ENCODE data around the gene POLR3B. TPM values are rescaled to one million over a fixed set of nuclear protein-coding genes. Genes with fewer than 3 reads are reported as not detected.

POLR3B gene
- total and polyA plus RNA-seq, 9 of the 15 experiments (the other 6 are each of a cell fraction or from before 2014, with no cell fraction given), result 7.6 to 17.9 (median 14.4) TPM

DNA sequence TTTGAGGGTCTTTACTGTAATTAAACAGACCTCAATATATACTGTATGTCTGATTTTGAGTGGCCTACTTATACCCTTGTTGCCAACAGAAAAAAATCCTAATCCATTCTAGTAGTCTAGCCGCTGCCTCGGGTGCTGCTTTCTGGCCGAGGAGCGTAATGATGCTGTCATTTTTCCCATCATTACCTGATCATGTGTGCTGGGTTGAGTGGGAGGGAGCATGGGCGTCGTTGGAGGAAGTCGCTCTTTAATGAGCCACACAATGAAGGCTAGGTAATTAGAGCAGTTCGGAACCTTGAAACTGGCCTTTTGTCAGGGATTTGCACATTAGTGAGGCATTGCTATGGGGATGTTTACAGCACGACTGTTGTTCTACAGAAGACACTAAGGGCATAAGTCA, 149.1 kb downstream of the POLR3B start (continued):
- TF ChIP-seq, protein P1, sequence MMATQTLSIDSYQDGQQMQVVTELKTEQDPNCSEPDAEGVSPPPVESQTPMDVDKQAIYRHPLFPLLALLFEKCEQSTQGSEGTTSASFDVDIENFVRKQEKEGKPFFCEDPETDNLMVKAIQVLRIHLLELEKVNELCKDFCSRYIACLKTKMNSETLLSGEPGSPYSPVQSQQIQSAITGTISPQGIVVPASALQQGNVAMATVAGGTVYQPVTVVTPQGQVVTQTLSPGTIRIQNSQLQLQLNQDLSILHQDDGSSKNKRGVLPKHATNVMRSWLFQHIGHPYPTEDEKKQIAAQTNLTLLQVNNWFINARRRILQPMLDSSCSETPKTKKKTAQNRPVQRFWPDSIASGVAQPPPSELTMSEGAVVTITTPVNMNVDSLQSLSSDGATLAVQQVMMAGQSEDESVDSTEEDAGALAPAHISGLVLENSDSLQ (IDR thresholded peaks at IDR 0.05), result no peak
- TF ChIP-seq, protein P2, sequence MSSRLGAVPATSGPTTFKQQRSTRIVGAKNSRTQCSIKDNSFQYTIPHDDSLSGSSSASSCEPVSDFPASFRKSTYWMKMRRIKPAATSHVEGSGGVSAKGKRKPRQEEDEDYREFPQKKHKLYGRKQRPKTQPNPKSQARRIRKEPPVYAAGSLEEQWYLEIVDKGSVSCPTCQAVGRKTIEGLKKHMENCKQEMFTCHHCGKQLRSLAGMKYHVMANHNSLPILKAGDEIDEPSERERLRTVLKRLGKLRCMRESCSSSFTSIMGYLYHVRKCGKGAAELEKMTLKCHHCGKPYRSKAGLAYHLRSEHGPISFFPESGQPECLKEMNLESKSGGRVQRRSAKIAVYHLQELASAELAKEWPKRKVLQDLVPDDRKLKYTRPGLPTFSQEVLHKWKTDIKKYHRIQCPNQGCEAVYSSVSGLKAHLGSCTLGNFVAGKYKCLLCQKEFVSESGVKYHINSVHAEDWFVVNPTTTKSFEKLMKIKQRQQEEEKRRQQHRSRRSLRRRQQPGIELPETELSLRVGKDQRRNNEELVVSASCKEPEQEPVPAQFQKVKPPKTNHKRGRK (tag; IDR thresholded peaks at IDR 0.05), result no peak
- TF ChIP-seq, protein P3, sequence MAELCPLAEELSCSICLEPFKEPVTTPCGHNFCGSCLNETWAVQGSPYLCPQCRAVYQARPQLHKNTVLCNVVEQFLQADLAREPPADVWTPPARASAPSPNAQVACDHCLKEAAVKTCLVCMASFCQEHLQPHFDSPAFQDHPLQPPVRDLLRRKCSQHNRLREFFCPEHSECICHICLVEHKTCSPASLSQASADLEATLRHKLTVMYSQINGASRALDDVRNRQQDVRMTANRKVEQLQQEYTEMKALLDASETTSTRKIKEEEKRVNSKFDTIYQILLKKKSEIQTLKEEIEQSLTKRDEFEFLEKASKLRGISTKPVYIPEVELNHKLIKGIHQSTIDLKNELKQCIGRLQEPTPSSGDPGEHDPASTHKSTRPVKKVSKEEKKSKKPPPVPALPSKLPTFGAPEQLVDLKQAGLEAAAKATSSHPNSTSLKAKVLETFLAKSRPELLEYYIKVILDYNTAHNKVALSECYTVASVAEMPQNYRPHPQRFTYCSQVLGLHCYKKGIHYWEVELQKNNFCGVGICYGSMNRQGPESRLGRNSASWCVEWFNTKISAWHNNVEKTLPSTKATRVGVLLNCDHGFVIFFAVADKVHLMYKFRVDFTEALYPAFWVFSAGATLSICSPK (IDR thresholded peaks at IDR 0.05; ENCODE audit: borderline replicate concordance), result no peak
- TF ChIP-seq SNIP1 (IDR thresholded peaks at IDR 0.05; ENCODE audit: low read depth) (no peak), ZKSCAN3 (CRISPR knock-in tag; IDR thresholded peaks at IDR 0.05) (no peak), CBX5 (IDR thresholded peaks at IDR 0.05; ENCODE audit: borderline replicate concordance, low read depth) (no peak), ZNF232 (CRISPR knock-in tag; IDR thresholded peaks at IDR 0.05) (no peak)

DNA sequence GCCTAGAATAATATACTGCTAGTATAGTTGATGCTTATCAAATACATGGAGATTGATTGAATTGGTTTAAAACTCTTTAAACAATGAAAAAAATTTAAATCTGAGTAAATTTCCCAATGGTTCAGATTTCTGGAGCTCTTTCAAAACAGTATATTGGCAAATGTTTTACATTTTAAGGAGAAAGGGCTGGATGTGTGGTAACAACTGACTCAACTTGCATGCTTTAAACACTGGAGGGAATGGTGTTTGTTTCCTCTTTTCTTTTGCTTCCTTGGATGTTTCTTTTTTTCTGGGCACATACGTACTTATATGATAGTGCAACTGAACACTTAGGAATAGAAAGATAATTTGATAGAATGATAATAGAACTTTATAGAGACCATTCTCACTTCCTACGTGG, 151.4 kb downstream of the POLR3B start:
- H3K9me3 ChIP-seq (replicated peaks; ENCODE audit: control insufficient read depth, insufficient read depth, low read depth, low read length), result no peaks in the 10 kb centered on the region
- H3K4me2 ChIP-seq (ENCODE audit: insufficient read depth, low read length), result no peak overlapping the region
- no peaks in the 10 kb centered on the region for H3K4me1 ChIP-seq (replicated peaks in 1 of 2; ENCODE audit: control insufficient read depth in 2 of 2, insufficient read depth in 2 of 2, low read length in 2 of 2)
- intact Hi-C loops (cut with micrococcal nuclease) (no loop called here), in situ Hi-C loops (cut with MboI) (no loop called here)
- no peaks in the 10 kb centered on the region for H3K9me1 ChIP-seq (ENCODE audit: control insufficient read depth, insufficient read depth, low read length)
- BruUV-seq (replicated peaks), result no TSS peak
- POLR2A ChIA-PET, result no interaction called here
- no peak overlapping the region for H3K9ac ChIP-seq (ENCODE audit: insufficient read depth in 1 of 2, low read depth in 2 of 2, low read length in 2 of 2)
- no peaks in the 10 kb centered on the region for H4K20me1 ChIP-seq (replicated peaks; ENCODE audit: control insufficient read depth, insufficient read depth, low read length)
- FAIRE-seq, result no peak
- H3K27ac ChIP-seq (ENCODE audit: extremely low read depth, low read depth, low read length), result no peak overlapping the region
- H3K27me3 ChIP-seq (ENCODE audit: control insufficient read depth in 2 of 2, insufficient read depth in 2 of 2, low read length in 2 of 2), result no peaks in the 10 kb centered on the region
- no peak for DNase-seq (ENCODE audit: extremely low read depth in 1 of 4, low spot score in 3 of 4)
- H3K79me2 ChIP-seq (ENCODE audit: control insufficient read depth, insufficient read depth, low read length), result no peaks in the 10 kb centered on the region
- 68% methylated on average over 2 of the region's 2 CpGs for WGBS (ENCODE audit: insufficient coverage, low coverage, missing lambda C conversion rate)
- no peak for ATAC-seq
- no peak overlapping the region for H2AFZ ChIP-seq (ENCODE audit: low read depth, low read length)
- H3K36me3 ChIP-seq (ENCODE audit: control insufficient read depth, insufficient read depth, low read length), result peaks cover 21% of the 10 kb centered on the region; the same call in 2 of the 3 replicates
- CTCF ChIA-PET (ENCODE audit: low intra/inter-chr PET ratio), result no interaction called here
- H3K4me3 ChIP-seq, result no peak overlapping the region
- no peak for TF ChIP-seq BRD4 (IDR thresholded peaks at IDR 0.05)
- TF ChIP-seq ZNF589 (CRISPR knock-in tag; IDR thresholded peaks at IDR 0.05; ENCODE audit: low read depth), result no peak
- no peak for TF ChIP-seq ZNF395 (CRISPR knock-in tag; IDR thresholded peaks at IDR 0.05)
- no peak for TF ChIP-seq ZNF583 (CRISPR knock-in tag; IDR thresholded peaks at IDR 0.05)
- TF ChIP-seq POLR3A (IDR thresholded peaks at IDR 0.05; ENCODE audit: borderline replicate concordance, extremely low read depth, insufficient read depth, insufficient read length), result no peak
- no peak for TF ChIP-seq TAF15 (IDR thresholded peaks at IDR 0.05; ENCODE audit: low read depth, low read length)
- no peak for TF ChIP-seq TAL1 (IDR thresholded peaks at IDR 0.05)
- no peak for TF ChIP-seq TBP (optimal IDR thresholded peaks at IDR 0.05; ENCODE audit: low read depth, low read length)

Data from K562 (cell line).